Stomach (tissue), 9 donors: ENCODE data around the gene AATK. TPM values are rescaled to one million over a fixed set of nuclear protein-coding genes. Genes with fewer than 3 reads are reported as not detected.
A peak's percentile ranks its signal among the peaks of the same experiment; 100 is the strongest.

ENCODE experiments used
- DNase-seq, 2 donors: peaks; one replicate each; pipeline versions ENCODE4 v3.0.0 to v3.0.0-alpha.2; 2013 to 2019
- H3K27ac ChIP-seq, 5 donors: fragments of 200-600 bp in 4 of 5; sonication (generic) in 4 of 5; one replicate each; pipeline ENCODE4 v1.5.1; 2013 to 2019; ENCODE audit warnings: mild to moderate bottlenecking in 1 of 5, moderate library complexity in 1 of 5
- H3K27me3 ChIP-seq, 3 donors: fragments of 200-600 bp; sonication (generic); one replicate each; pipeline ENCODE4 v1.5.1; 2017 to 2019; ENCODE audit warnings: mixed run types in 1 of 3
- H3K36me3 ChIP-seq, 4 donors: fragments of 200-600 bp; sonication (generic); 1 replicate in 3 of 4; 2 replicates in 1 of 4; pipeline ENCODE4 v1.5.1; 2016 to 2019
- H3K4me1 ChIP-seq, 4 donors: fragments of 200-600 bp; sonication (generic); one replicate each; pipeline ENCODE4 v1.5.1; 2016 to 2019
- H3K4me3 ChIP-seq, 4 donors: fragments of 200-600 bp; sonication (generic) in 3 of 4; one replicate each; pipeline ENCODE4 v1.5.1; 2016 to 2019; ENCODE audit warnings: mild to moderate bottlenecking in 1 of 4
- H3K9me3 ChIP-seq, 4 donors: fragments of 200-600 bp; sonication (generic); one replicate each; pipeline ENCODE4 v1.5.1; 2016 to 2019
- CTCF ChIP-seq, 7 experiments: fragments of 450-650 bp in 4 of 7; fragments of 200-600 bp in 3 of 7; sonication (generic) in 3 of 7; IDR thresholded peaks; one replicate each; pipeline ENCODE4 v1.5.1; 2016 to 2019; ENCODE audit warnings: antibody characterized with exemption in 7 of 7, control low read depth in 2 of 7, mild to moderate bottlenecking in 1 of 7
- EP300 ChIP-seq: sonication (generic); formaldehyde crosslinking; IDR thresholded peaks from one replicate; pipeline ENCODE4 v1.6.1; 2017; ENCODE audit warnings: antibody characterized with exemption
- POLR2A ChIP-seq, 4 donors: fragments of 450-650 bp; IDR thresholded peaks; one replicate each; pipeline ENCODE4 v1.6.1; 2016; ENCODE audit warnings: antibody characterized with exemption in 4 of 4, control low read depth in 2 of 4, mild to moderate bottlenecking in 1 of 4, moderate library complexity in 1 of 4
- POLR2AphosphoS5 ChIP-seq, 3 donors: sonication (generic); formaldehyde crosslinking; IDR thresholded peaks; one replicate each; pipeline ENCODE4 v1.6.1; 2016; ENCODE audit warnings: antibody characterized with exemption in 3 of 3
- WGBS, 5 donors: extraction: QIAGEN DNeasy Blood & Tissue Kit in 3 of 5; methylation state at CpG; one replicate each; pipeline versions ENCODE4 v1.1.5 to v1.1.7; 2013 to 2018; 5-methylcytosine and 5-hydroxymethylcytosine counted together
- intact Hi-C: fragments of 100-400 bp; cut with DNase I; formaldehyde crosslinking; loops from one replicate; pipeline ENCODE4 v1.15.1; 2023; ENCODE audit warnings: low total_unique reads
- polyA plus RNA-seq, 3 donors: library from polyadenylated mRNA; stranded (reverse); fragments of 200-250 nt; gene quantifications; one replicate each; pipeline ENCODE4 v1.2.3, GENCODE V29; 2013
- total RNA-seq, 5 donors: library from RNA; depleted of rRNA; stranded (reverse); fragments of >200 nt; gene quantifications; one replicate each; pipeline versions ENCODE4 v1.1.0 to v1.2.3, GENCODE V29; 2014 to 2016
- donor health status: healthy with polysubstance abuse.
- donor health status: Bipolar disorder and iron deficiency.
- donor health status: healthy.

The AATK gene
- total and polyA plus RNA-seq, 8 donors, result 0.87 to 31.7 (median 7.3) TPM

- H3K4me1 ChIP-seq, result peaks cover 0 to 20% (median 12%) of the 10 kb centered on the region in 4 donors
- no peak overlapping the region for H3K27ac ChIP-seq
- no peaks in the 10 kb centered on the region for H3K27me3 ChIP-seq
- intact Hi-C loops, result no loop called here
- TF ChIP-seq CTCF (IDR thresholded peaks at IDR 0.05) (no peak), EP300 (no peak), POLR2AphosphoS5 (IDR thresholded peaks at IDR 0.05) (no peak), POLR2A (IDR thresholded peaks at IDR 0.05) (no peak)
- H3K36me3 ChIP-seq, result peaks cover 0 to 57% (median 41%) of the 10 kb centered on the region in 4 donors
- no peak overlapping the region for H3K4me3 ChIP-seq
- no peak for DNase-seq
- whole genome bisulfite sequencing, 5 donors, result 92 to 98% (median 96%) methylated on average over 20 of the region's 20 CpGs
- no peaks in the 10 kb centered on the region for H3K9me3 ChIP-seq
These were observed 37.1 kb upstream of the AATK start for GRCh38 chr17:81203136-81203535.

- peaks cover 0 to 20% (median 12%) of the 10 kb centered on the region in 4 donors for H3K4me1 ChIP-seq
- H3K4me3 ChIP-seq, result no peak overlapping the region
- TF ChIP-seq CTCF (IDR thresholded peaks at IDR 0.05), result no peak
- intact Hi-C loops, result no loop called here
- no peaks in the 10 kb centered on the region for H3K27me3 ChIP-seq
- peaks cover 0 to 64% (median 48%) of the 10 kb centered on the region in 4 donors for H3K36me3 ChIP-seq
- no peak overlapping the region for H3K27ac ChIP-seq
- DNase-seq, result no peak
- WGBS, 5 donors, result 93 to 97% (median 96%) methylated on average over 7 to 10 of the region's 10 CpGs
- H3K9me3 ChIP-seq, result no peaks in the 10 kb centered on the region
These were observed 36.3 kb upstream of the AATK start for GRCh38 chr17:81202318-81202717.

GRCh38 chr17:81200695-81201580, 34.9 kb upstream of the AATK start:
- TF ChIP-seq POLR2AphosphoS5 (IDR thresholded peaks at IDR 0.05), result peak in 1 of 3 donors; percentile 53
- TF ChIP-seq POLR2A (IDR thresholded peaks at IDR 0.05), result no peak
- peak in 5 of 7 experiments; percentile 57 to 84 (median 74) for TF ChIP-seq CTCF (IDR thresholded peaks at IDR 0.05)
- Histone ChIP-seq H3K4me3 (no peak overlapping the region), H3K27me3 (no peaks in the 10 kb centered on the region), H3K4me1 (peaks cover 0 to 20% (median 12%) of the 10 kb centered on the region in 4 donors), H3K36me3 (peaks cover 0 to 64% (median 47%) of the 10 kb centered on the region in 4 donors), H3K27ac (peak overlapping the region in 2 of 5 donors; percentile 11 to 30), H3K9me3 (no peaks in the 10 kb centered on the region)
- 51 to 60% (median 55%) methylated on average over 23 to 27 of the region's 27 CpGs for WGBS, 5 donors
- intact Hi-C loops, result no loop called here
- DNase-seq, result peak; percentile 79 to 91

- Histone ChIP-seq H3K4me3 (no peak overlapping the region), H3K9me3 (no peaks in the 10 kb centered on the region), H3K36me3 (peaks cover 0 to 71% (median 54%) of the 10 kb centered on the region in 4 donors), H3K4me1 (peaks cover 0 to 20% (median 12%) of the 10 kb centered on the region in 4 donors), H3K27me3 (no peaks in the 10 kb centered on the region), H3K27ac (peak overlapping the region in 1 of 5 donors; percentile 30)
- DNase-seq, result no peak
- WGBS, 5 donors, result 78 to 90% (median 83%) methylated on average over 17 to 18 of the region's 18 CpGs; no CpG with 5 or more reads in 1 of the 5 donors
- intact Hi-C loops, result no loop called here
- TF ChIP-seq EP300 (no peak), CTCF (IDR thresholded peaks at IDR 0.05) (no peak), POLR2A (IDR thresholded peaks at IDR 0.05) (no peak), POLR2AphosphoS5 (IDR thresholded peaks at IDR 0.05) (no peak)
These were observed 34.2 kb upstream of the AATK start for GRCh38 chr17:81200201-81200600.
